D721Med (cell line): ENCODE results near the gene MAD1L1.

Experiments
- DNase-seq: peaks from one replicate; pipeline ENCODE4 v3.0.0; 2011; ENCODE audit warnings: low spot score; ENCODE audit not compliant: insufficient read length
- FAIRE-seq: peaks from 2 replicates; lab custom pipeline; 2011; peaks lifted over from hg19 to GRCh38; lab: Jason Lieb, UNC
- TF ChIP-seq, protein P1 (sequence below): IDR thresholded peaks from 2 replicates; pipeline ENCODE4 v1.5.1; 2012; ENCODE audit warnings: mild to moderate bottlenecking, control low read depth; ENCODE audit not compliant: insufficient read depth; ENCODE audit errors: missing control alignments

Gene MAD1L1

DNA sequence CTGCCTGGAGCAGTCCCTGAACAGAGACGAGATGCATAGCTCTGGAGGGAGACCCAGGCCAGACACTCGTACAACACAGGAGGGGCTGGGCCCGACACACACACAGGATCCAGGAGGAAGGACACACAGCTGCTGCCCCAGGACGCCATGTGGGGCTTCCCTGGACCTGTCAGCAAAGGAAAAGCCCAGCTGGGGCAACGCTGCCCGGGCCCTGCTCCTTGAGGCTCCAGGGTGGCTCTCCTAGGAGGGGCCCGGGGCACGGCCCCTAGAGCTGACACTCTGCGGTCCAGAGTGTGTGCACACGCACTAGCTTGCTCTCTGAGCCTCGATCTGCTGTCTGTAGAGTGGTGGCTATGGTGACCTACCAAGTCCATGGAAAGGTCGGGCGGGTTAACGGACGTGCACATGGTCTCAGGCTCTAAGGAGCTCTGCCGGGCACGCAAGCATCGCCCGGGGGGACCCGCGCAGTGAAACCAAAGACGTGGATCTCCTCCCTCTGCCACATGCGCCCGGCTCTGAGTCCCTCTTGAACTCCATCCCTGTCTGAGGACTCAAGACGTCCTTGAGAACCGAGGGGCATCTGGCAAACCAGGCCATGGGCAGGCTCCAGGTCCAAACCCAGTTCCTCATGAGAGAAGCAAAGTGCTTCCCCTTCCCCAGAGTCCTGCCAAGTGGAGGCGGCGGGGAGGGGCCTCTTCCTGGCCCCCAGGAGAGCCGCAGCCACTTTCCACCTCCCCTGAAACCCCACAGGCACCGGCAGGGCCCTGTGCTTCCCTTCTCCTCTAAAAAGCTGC, 283.7 kb downstream of the MAD1L1 start:
- FAIRE-seq (no peak), DNase-seq (no peak)
- TF ChIP-seq, protein P1, sequence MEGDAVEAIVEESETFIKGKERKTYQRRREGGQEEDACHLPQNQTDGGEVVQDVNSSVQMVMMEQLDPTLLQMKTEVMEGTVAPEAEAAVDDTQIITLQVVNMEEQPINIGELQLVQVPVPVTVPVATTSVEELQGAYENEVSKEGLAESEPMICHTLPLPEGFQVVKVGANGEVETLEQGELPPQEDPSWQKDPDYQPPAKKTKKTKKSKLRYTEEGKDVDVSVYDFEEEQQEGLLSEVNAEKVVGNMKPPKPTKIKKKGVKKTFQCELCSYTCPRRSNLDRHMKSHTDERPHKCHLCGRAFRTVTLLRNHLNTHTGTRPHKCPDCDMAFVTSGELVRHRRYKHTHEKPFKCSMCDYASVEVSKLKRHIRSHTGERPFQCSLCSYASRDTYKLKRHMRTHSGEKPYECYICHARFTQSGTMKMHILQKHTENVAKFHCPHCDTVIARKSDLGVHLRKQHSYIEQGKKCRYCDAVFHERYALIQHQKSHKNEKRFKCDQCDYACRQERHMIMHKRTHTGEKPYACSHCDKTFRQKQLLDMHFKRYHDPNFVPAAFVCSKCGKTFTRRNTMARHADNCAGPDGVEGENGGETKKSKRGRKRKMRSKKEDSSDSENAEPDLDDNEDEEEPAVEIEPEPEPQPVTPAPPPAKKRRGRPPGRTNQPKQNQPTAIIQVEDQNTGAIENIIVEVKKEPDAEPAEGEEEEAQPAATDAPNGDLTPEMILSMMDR = no peak

DNA sequence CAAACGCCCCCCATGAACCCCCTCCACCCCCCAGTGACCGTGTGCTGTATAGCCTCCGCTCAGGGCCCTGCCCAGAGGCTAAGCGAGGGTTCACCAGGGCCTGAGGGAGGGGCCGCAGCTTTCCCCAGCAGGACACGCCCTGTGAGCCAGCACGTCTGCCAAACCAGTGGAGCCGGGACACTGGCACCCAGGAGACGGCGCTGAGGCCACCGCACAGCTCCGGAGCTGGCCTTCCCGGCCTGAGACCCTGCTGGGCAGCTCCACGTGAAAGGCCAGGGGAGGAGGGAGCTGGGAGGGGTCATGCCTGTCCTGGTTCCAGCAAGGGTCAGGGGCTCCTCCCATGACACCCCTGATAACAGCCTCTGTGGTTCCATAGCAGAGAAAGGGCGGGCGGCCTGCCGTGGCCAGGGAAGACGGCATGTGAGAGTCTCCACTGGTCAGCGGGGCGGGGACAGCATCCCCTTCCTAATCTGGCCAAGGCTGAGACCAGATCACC, 284.4 kb downstream of the MAD1L1 start:
- no peak for FAIRE-seq
- TF ChIP-seq, protein P1 = no peak

DNA sequence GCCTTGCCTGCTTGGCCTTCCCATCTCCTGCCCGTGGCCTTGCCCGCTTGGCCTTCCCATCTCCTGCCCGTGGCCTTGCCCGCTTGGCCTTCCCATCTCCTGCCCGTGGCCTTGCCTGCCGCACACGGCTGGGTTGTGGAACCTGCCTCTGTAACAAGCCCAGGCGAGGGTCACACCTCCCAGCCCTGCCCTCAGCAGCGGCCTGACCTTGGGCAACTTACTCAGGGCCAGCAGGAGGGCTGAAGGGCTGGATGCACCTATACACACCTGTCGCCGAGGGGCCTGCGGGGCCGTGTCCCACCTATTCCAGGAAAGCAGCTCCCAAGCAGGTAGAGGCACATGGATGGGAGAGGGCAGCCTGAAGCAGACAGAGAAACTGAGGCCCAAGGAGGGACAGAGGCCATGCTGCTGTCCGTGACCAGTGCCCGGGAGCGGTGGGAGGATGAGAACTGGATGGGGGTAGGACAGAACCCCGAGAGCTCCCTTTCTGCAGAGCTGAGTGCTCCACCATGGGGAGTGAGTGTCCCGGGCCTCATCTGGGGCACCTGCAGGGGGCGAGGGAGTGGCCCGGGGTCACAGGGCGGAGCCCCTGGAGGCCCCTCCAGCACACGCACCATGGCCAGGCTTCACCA, 285.0 kb downstream of the MAD1L1 start:
- FAIRE-seq (no peak), DNase-seq (no peak)
- TF ChIP-seq, protein P1 = no peak

More for the DNA sequence above, 284.4 kb downstream of the MAD1L1 start:
- DNase-seq = no peak

DNA sequence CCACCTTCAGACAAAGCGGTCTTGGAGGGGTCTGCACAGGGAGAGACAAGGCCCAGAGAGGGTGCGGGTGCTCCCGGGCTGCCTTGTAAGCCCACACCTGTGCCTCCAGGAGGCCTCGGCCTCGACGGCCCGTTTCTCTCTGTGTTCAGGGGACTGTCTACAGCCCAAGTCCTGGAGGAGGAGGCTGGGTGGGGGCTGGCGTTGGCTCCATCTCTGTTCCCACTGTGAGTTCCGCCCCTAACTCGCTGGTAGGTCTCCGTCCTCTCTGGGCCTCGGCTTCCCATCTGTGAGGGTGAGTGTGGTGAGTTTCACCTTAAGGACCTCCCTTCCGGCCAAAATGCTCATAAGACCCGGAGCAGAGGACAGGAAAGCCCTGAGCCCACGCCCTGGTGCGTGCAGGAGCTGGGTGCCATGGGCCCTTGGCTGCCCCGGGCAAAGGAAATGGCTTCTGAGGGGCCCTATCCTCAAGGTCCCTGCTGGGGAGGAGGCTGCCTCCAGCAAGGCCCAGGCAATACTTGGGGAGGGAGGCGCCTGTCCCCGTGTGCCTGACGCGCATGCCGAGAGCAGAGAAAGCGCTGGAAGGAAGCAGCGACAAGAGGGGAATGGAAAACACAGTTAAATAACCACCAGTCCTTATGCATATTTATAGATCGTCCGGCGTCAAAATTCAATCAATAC, 285.8 kb downstream of the MAD1L1 start:
- DNase-seq = no peak
- FAIRE-seq = no peak
- TF ChIP-seq, protein P1 = no peak

DNA sequence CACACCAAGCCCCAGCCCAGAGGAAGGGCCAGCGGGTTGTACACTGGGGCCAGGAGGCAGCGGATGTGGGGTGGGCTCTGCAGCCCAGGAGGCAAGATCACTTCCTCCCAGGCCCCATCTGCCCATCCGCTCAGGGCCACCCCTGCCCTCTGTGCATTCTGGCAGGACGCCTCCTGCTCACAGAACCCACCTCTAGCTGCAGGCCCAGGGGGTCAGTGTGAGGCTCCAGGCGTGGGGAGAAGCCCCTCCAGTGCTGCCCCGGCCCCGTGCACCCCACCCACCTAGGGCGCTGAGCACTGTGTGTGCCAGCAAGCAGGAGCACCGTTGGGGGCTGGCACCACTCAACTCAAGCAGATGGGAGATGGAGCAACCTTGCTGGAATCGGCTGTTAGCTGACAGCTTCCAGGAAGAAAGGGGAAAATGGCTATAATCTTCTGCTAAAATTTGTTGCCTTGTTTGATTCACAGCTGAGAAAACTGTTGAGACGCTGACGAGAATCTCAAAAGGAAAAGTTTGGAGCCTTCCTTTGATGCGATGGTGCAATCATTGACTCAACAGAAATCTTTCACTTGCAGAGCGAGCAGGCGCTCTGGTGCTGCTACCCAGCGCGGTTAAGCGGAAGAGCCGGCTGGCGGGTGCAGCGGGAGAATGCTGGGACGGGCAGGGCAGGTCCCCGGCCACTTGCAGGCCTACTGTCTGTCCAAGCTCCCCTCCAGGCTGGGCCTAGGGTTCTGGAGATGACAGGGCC, 286.5 kb downstream of the MAD1L1 start:
- no peak for FAIRE-seq
- TF ChIP-seq, protein P1 = no peak
- DNase-seq = no peak

DNA sequence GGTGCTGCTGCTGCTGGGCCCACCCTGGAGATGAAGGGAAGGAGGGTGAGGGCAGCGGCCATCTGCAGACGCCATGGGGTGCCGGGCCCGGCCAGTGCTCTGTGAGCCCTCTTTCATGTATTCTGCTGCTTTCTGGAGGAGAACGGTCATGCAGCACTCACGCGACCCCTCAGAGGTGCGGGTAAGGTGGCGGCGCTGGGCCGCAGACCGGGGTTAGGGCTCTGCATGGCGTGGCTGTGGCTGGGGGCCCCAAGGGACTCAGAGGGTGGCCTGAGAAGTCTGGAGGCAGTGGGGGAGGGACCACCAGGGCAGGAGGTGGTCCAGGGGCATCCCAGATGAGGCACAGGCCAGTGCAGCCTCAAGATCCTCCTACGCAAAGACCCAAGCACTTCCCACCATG, 287.2 kb downstream of the MAD1L1 start:
- FAIRE-seq (no peak), DNase-seq (no peak)
- TF ChIP-seq, protein P1 = no peak
